DMS 273 treated with DMSO at 0.1 percent for 48 hours (cell line): ENCODE data around the gene DENND10.
"Not testable (repeated sequence)": the region's sequence is repeated elsewhere in the genome, so short reads cannot be mapped to it uniquely, and the experiment has no call there.

Experiments
- DNase-seq: peaks from one replicate; lab custom pipeline; 2025; lab: John Stamatoyannopoulos, UW

DENND10 gene

GRCh38 chr10:119166564-119166963 lies 62.7 kb downstream of the DENND10 start:
- DNase-seq = no peak

DNA sequence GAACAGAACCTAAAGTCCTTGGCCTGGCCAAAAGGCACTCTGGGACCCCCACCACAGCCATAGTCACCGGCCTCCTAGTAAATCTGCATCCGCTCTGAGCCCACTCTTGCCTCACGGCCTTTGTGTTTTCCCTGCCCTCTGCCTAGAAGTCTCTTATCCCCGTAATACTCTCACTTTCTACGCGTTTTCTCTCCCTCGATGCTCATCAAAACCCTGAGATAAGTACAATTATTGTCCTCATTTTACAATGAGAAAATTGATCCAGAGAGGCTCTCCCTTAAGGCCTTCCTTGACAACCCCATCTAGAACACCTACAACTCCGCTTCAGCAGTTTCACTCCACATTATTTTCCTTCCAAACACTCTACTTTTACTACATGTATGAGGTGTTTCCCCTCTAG lies 63.1 kb downstream of the DENND10 start:
- DNase-seq = no peak

DNA sequence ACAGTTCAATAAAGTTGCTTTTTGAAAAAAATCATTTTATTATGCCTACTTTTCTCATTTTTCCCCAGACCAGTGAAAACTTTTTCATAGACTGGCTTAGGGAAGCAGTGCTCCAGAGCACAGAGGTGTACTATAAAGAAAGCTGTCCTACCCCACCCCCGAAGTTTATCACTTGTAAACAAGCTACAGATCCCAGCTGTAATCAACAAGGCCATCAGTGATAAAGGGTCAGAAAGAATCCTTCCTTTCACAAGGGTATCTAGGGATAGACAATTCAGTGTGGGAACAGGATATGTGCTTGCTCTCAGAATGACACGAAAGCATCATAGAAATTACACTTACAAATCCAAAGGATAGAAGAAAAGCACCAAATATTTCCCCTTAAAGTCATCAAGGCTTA lies 70.2 kb downstream of the DENND10 start:
- no peak for DNase-seq

DNA sequence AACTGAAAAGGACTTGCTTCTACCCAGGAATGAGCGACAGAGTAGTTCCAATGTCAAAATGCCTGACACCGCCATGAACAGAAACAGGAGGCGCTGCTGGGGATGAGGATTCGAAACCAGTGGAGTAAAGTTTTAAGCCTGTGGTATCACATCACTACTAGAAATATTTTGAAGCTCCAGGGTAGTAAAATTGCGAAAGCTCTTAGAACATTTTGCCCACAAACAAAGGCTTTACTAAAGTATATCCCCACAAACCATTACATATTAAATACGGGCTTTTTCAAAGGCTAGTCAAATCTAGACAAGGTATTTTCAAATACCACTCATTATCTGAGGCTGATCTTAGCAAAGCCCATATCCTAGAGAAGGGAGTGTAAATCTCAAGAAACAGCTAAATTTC lies 72.3 kb downstream of the DENND10 start:
- no peak for DNase-seq

DNA sequence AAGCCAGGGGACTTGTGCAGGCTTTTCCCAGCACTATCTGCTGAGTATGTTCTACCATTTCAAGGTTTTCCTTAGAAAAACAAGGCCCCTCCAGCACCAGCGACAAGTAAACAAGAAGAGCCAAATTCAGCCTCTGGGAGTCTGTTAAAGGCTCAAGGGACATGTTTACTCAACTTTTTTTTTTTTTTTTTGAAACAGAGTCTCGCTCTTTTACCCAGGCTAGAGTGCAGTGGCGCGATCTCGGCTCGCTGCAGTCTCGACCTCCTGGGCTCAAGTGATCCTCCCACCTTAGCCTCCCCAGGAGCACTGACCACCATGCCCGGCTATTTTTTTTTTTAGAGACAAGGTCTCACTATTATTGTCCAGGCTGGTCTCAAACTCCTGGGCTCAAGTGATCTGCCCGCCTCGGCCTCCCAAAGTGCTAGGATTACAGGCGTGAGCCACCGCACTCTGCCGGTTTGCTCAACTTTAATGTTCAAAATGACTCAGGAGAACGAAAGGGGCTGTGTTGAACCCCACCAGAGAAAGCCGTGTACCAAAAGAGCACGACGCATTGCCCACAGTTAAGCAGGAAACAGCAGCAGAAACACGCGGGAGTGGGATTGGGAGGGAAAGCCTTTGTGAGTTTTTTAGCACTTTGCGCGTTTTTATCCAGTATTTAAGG lies 73.9 kb downstream of the DENND10 start:
- no peak for DNase-seq

DNA sequence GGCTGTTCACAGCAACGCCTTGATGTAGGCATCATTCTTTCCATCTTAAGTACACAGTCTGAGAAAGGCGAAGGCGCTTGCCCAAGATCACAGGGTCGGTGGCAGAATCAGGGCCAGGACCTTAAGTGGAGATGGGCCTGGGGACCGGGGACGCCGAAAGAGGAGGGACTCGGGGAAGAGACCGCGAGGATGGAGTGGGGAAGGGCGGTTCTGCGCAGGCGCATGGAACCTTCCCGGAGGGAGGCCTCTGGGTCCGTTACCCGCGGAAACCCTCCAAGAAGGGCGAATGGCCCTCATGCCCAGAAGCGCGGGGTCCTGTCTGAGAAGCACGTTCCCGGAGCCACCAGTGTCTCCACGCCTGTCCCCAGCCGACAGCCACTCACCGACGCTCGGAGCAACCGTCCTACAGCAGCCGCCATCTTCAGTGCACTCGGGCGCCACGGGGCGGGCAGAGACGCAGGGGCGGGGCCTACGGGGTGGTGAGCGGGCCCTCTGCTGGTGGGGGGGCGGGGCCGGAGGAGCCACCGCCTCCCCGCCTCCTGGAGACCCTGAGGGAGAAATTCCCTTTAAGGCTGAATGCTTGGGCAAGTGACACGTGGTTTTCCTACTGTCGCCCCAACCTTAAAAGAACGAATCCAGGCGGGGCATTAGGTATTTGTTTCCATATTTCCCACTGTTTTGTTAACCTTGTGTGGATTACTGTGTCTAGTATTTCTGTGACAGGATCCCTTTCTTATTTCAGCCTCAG lies 74.6 kb downstream of the DENND10 start, which contains the start of gene PRDX3:
TSS of gene PRDX3 (minus strand) at position 441 of the 748 bp plus-strand sequence. CDS start at position 419, 22 bp downstream.
- DNase-seq = peak; percentile 78

DNA sequence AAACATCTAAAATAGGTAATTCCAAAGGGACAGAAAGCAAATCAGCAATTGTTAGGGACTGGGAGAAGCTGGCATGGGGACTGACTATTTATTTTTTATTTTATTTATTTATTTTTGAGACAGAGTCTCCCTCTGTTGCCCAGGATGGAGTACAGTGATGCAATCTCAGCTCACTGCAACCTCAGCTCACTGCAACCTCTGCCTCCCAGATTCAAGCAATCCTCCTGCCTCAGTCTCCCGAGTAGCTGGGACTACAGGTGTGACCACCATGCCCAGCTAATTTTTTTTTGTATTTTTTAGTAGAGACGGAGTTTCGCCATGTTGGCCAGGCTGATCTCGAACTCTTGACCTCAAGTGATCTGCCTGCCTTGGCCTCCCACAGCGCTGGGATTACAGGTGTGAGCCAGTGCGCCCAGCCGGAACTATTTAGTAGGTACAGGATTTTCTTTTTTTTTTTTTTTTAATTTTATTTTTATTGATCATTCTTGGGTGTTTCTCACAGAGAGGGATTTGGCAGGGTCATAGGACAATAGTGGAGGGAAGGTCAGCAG lies 77.0 kb downstream of the DENND10 start:
- DNase-seq = not testable (repeated sequence)

- no peak for DNase-seq
Measured at GRCh38 chr10:119183664-119184412, 79.9 kb downstream of the DENND10 start.
